Measurements from ENCODE around the gene ACTR6.

- no peak for TF ChIP-seq POLR2A (IDR thresholded peaks at IDR 0.05)
- no peak for TF ChIP-seq CTCF (IDR thresholded peaks at IDR 0.05)
Measured at GRCh38 chr12:100171248-100171647, 29.4 kb upstream of the ACTR6 start.
